Measurements from ENCODE around the gene KIF3B. TPM values are rescaled to one million over a fixed set of nuclear protein-coding genes. Genes with fewer than 3 reads are reported as not detected.
A peak's percentile ranks its signal among the peaks of the same experiment; 100 is the strongest.

The KIF3B gene
- total and polyA plus RNA-seq, 2 of the 13 experiments (the other 11 are each of a cell fraction or from before 2014, with no cell fraction given) = 23.6 to 28.8 TPM

GRCh38 chr20:32278199-32278643, 770 bp downstream of the KIF3B start (continued):
- TF ChIP-seq ZNF782 (CRISPR knock-in tag; IDR thresholded peaks at IDR 0.05; ENCODE audit: borderline replicate concordance) = 0 out of 2 replicates have a peak, but pooled peaks have one; percentile 41
- no peak for TF ChIP-seq ZNF343 (CRISPR knock-in tag; IDR thresholded peaks at IDR 0.05)
- TF ChIP-seq, protein P1, sequence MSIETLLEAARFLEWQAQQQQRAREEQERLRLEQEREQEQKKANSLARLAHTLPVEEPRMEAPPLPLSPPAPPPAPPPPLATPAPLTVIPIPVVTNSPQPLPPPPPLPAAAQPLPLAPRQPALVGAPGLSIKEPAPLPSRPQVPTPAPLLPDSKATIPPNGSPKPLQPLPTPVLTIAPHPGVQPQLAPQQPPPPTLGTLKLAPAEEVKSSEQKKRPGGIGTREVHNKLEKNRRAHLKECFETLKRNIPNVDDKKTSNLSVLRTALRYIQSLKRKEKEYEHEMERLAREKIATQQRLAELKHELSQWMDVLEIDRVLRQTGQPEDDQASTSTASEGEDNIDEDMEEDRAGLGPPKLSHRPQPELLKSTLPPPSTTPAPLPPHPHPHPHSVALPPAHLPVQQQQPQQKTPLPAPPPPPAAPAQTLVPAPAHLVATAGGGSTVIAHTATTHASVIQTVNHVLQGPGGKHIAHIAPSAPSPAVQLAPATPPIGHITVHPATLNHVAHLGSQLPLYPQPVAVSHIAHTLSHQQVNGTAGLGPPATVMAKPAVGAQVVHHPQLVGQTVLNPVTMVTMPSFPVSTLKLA (IDR thresholded peaks at IDR 0.05) = no peak
- TF ChIP-seq, protein P2, sequence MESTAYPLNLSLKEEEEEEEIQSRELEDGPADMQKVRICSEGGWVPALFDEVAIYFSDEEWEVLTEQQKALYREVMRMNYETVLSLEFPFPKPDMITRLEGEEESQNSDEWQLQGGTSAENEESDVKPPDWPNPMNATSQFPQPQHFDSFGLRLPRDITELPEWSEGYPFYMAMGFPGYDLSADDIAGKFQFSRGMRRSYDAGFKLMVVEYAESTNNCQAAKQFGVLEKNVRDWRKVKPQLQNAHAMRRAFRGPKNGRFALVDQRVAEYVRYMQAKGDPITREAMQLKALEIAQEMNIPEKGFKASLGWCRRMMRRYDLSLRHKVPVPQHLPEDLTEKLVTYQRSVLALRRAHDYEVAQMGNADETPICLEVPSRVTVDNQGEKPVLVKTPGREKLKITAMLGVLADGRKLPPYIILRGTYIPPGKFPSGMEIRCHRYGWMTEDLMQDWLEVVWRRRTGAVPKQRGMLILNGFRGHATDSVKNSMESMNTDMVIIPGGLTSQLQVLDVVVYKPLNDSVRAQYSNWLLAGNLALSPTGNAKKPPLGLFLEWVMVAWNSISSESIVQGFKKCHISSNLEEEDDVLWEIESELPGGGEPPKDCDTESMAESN (CRISPR knock-in tag; conservative IDR thresholded peaks at IDR 0.05) = no peak
- TF ChIP-seq ARHGAP35 (CRISPR knock-in tag; IDR thresholded peaks at IDR 0.05; ENCODE audit: borderline replicate concordance) = 0 out of 2 replicates have a peak, but pooled peaks have one; percentile 12
- no peak for TF ChIP-seq SAP130 (CRISPR knock-in tag; IDR thresholded peaks at IDR 0.05; ENCODE audit: low read depth)
- TF ChIP-seq, protein P3, sequence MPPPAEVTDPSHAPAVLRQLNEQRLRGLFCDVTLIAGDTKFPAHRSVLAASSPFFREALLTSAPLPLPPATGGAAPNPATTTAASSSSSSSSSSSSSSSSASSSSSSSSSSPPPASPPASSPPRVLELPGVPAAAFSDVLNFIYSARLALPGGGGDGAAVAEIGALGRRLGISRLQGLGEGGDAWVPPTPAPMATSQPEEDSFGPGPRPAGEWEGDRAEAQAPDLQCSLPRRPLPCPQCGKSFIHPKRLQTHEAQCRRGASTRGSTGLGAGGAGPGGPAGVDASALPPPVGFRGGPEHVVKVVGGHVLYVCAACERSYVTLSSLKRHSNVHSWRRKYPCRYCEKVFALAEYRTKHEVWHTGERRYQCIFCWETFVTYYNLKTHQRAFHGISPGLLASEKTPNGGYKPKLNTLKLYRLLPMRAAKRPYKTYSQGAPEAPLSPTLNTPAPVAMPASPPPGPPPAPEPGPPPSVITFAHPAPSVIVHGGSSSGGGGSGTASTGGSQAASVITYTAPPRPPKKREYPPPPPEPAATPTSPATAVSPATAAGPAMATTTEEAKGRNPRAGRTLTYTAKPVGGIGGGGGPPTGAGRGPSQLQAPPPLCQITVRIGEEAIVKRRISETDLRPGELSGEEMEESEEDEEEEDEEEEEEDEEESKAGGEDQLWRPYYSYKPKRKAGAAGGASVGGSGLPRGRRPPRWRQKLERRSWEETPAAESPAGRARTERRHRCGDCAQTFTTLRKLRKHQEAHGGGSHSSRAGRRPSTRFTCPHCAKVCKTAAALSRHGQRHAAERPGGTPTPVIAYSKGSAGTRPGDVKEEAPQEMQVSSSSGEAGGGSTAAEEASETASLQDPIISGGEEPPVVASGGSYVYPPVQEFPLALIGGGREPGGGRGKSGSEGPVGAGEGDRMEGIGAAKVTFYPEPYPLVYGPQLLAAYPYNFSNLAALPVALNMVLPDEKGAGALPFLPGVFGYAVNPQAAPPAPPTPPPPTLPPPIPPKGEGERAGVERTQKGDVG (CRISPR knock-in tag; IDR thresholded peaks at IDR 0.05; ENCODE audit: borderline replicate concordance) = no peak
- no peak for TF ChIP-seq PHF5A (CRISPR knock-in tag; IDR thresholded peaks at IDR 0.05; ENCODE audit: low read depth, unreplicated experiment)
- TF ChIP-seq, protein P4, sequence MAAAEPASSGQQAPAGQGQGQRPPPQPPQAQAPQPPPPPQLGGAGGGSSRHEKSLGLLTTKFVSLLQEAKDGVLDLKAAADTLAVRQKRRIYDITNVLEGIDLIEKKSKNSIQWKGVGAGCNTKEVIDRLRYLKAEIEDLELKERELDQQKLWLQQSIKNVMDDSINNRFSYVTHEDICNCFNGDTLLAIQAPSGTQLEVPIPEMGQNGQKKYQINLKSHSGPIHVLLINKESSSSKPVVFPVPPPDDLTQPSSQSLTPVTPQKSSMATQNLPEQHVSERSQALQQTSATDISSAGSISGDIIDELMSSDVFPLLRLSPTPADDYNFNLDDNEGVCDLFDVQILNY (CRISPR knock-in tag; conservative IDR thresholded peaks at IDR 0.05) = no peak
- TF ChIP-seq PHF21A (CRISPR knock-in tag; IDR thresholded peaks at IDR 0.05) = no peak
- TF ChIP-seq ZNF383 (CRISPR knock-in tag; IDR thresholded peaks at IDR 0.05; ENCODE audit: borderline replicate concordance) = 0 out of 2 replicates have a peak, but pooled peaks have one; percentile 74
- TF ChIP-seq NR3C1 (CRISPR knock-in tag; IDR thresholded peaks at IDR 0.05) = no peak
- no peak for TF ChIP-seq ZNF12 (CRISPR knock-in tag; IDR thresholded peaks at IDR 0.05)
- TF ChIP-seq ZNF639 (CRISPR knock-in tag; conservative IDR thresholded peaks at IDR 0.05) = no peak
- TF ChIP-seq MBD4 (IDR thresholded peaks at IDR 0.05; ENCODE audit: borderline replicate concordance, low read length) = no peak
- no peak for TF ChIP-seq ZFP90 (CRISPR knock-in tag; IDR thresholded peaks at IDR 0.05; ENCODE audit: borderline replicate concordance)
- TF ChIP-seq ZNF616 (CRISPR knock-in tag; IDR thresholded peaks at IDR 0.05; ENCODE audit: low read depth) = no peak
- TF ChIP-seq ZNF230 (CRISPR knock-in tag; IDR thresholded peaks at IDR 0.05) = peak; percentile 55; the same call in 1 of the 2 replicates
- no peak for TF ChIP-seq ZFY (CRISPR knock-in tag; IDR thresholded peaks at IDR 0.05)
